Measurements from ENCODE around the gene AATF. TPM values are rescaled to one million over a fixed set of nuclear protein-coding genes. Genes with fewer than 3 reads are reported as not detected.

The AATF gene
- total and polyA plus RNA-seq, 2 of the 8 experiments (the other 6 are each of a cell fraction or from before 2014, with no cell fraction given): 20.1 to 62.8 TPM

DNA sequence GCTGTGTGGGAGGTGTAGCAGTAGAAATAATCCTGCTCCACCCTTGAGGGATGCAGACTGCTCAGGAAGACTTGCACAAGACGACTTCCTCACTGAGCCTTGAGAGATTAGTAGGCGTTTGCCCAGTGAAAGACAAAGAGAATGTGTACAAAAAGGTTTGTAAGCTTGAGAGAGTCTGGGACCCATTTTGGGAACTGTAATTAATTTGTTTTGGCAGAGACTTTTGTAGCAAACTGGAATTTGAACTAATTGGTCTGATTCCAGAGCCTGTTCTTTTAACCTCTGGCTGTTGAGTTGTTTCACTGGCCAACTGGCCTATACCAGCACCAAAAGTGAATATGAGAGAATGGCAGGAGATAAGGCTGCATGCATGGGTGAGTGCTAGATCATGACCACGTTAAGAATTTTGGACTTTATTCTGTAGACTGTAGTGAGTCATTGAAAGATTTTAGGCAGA is 75.5 kb downstream of the AATF start (continued):
- TF ChIP-seq, protein P1, sequence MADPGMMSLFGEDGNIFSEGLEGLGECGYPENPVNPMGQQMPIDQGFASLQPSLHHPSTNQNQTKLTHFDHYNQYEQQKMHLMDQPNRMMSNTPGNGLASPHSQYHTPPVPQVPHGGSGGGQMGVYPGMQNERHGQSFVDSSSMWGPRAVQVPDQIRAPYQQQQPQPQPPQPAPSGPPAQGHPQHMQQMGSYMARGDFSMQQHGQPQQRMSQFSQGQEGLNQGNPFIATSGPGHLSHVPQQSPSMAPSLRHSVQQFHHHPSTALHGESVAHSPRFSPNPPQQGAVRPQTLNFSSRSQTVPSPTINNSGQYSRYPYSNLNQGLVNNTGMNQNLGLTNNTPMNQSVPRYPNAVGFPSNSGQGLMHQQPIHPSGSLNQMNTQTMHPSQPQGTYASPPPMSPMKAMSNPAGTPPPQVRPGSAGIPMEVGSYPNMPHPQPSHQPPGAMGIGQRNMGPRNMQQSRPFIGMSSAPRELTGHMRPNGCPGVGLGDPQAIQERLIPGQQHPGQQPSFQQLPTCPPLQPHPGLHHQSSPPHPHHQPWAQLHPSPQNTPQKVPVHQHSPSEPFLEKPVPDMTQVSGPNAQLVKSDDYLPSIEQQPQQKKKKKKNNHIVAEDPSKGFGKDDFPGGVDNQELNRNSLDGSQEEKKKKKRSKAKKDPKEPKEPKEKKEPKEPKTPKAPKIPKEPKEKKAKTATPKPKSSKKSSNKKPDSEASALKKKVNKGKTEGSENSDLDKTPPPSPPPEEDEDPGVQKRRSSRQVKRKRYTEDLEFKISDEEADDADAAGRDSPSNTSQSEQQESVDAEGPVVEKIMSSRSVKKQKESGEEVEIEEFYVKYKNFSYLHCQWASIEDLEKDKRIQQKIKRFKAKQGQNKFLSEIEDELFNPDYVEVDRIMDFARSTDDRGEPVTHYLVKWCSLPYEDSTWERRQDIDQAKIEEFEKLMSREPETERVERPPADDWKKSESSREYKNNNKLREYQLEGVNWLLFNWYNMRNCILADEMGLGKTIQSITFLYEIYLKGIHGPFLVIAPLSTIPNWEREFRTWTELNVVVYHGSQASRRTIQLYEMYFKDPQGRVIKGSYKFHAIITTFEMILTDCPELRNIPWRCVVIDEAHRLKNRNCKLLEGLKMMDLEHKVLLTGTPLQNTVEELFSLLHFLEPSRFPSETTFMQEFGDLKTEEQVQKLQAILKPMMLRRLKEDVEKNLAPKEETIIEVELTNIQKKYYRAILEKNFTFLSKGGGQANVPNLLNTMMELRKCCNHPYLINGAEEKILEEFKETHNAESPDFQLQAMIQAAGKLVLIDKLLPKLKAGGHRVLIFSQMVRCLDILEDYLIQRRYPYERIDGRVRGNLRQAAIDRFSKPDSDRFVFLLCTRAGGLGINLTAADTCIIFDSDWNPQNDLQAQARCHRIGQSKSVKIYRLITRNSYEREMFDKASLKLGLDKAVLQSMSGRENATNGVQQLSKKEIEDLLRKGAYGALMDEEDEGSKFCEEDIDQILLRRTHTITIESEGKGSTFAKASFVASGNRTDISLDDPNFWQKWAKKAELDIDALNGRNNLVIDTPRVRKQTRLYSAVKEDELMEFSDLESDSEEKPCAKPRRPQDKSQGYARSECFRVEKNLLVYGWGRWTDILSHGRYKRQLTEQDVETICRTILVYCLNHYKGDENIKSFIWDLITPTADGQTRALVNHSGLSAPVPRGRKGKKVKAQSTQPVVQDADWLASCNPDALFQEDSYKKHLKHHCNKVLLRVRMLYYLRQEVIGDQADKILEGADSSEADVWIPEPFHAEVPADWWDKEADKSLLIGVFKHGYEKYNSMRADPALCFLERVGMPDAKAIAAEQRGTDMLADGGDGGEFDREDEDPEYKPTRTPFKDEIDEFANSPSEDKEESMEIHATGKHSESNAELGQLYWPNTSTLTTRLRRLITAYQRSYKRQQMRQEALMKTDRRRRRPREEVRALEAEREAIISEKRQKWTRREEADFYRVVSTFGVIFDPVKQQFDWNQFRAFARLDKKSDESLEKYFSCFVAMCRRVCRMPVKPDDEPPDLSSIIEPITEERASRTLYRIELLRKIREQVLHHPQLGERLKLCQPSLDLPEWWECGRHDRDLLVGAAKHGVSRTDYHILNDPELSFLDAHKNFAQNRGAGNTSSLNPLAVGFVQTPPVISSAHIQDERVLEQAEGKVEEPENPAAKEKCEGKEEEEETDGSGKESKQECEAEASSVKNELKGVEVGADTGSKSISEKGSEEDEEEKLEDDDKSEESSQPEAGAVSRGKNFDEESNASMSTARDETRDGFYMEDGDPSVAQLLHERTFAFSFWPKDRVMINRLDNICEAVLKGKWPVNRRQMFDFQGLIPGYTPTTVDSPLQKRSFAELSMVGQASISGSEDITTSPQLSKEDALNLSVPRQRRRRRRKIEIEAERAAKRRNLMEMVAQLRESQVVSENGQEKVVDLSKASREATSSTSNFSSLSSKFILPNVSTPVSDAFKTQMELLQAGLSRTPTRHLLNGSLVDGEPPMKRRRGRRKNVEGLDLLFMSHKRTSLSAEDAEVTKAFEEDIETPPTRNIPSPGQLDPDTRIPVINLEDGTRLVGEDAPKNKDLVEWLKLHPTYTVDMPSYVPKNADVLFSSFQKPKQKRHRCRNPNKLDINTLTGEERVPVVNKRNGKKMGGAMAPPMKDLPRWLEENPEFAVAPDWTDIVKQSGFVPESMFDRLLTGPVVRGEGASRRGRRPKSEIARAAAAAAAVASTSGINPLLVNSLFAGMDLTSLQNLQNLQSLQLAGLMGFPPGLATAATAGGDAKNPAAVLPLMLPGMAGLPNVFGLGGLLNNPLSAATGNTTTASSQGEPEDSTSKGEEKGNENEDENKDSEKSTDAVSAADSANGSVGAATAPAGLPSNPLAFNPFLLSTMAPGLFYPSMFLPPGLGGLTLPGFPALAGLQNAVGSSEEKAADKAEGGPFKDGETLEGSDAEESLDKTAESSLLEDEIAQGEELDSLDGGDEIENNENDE (IDR thresholded peaks at IDR 0.05; ENCODE audit: insufficient replicate concordance, low read length): no peak
- no peak for TF ChIP-seq BRCA1 (IDR thresholded peaks at IDR 0.05; ENCODE audit: low read depth, low read length)
- no peak for TF ChIP-seq RNF2 (IDR thresholded peaks at IDR 0.05; ENCODE audit: borderline replicate concordance, low read depth, low read length, missing control alignments, poor library complexity, severe bottlenecking)
- no peak for TF ChIP-seq NRF1 (IDR thresholded peaks at IDR 0.05; ENCODE audit: low read depth, low read length)
- no peak for TF ChIP-seq TAF1 (IDR thresholded peaks at IDR 0.05; ENCODE audit: low read depth, low read length)
- TF ChIP-seq KDM4A (IDR thresholded peaks at IDR 0.05; ENCODE audit: low read depth, low read length, severe bottlenecking): no peak
- TF ChIP-seq SIRT6 (IDR thresholded peaks at IDR 0.05; ENCODE audit: low read length): no peak
- TF ChIP-seq NANOG (IDR thresholded peaks at IDR 0.05; ENCODE audit: insufficient read depth, low read depth, low read length, poor library complexity, severe bottlenecking): no peak

Data from H1 (cell line).